Measurements from ENCODE around the gene GTF3A. TPM values are rescaled to one million over a fixed set of nuclear protein-coding genes. Genes with fewer than 3 reads are reported as not detected.

The GTF3A gene
- total and polyA plus RNA-seq, 2 donors: 247 to 293 TPM

- peaks cover 0 to 2% of the 10 kb centered on the region in 2 donors for H3K27me3 ChIP-seq (ENCODE audit: control insufficient read depth in 2 of 2, insufficient read depth in 1 of 2, low read length in 1 of 2)
- no peak overlapping the region for H3K4me3 ChIP-seq (ENCODE audit: low read length in 2 of 2)
- WGBS: 95% methylated on average over 22 of the region's 22 CpGs
- H3K4me1 ChIP-seq (ENCODE audit: control insufficient read depth in 2 of 2, insufficient read depth in 2 of 2, low read length in 2 of 2): peaks cover 0 to 2% of the 10 kb centered on the region in 2 donors
- no peaks in the 10 kb centered on the region for H3K9me3 ChIP-seq (ENCODE audit: control insufficient read depth in 2 of 2, insufficient read depth in 1 of 2, low read length in 1 of 2)
- no peak for DNase-seq (ENCODE audit: low read depth in 6 of 9, low spot score in 9 of 9)
- no peak overlapping the region for H3K27ac ChIP-seq (ENCODE audit: low read depth in 1 of 2, low read length in 1 of 2)
- no peaks in the 10 kb centered on the region for H3K36me3 ChIP-seq (ENCODE audit: control insufficient read depth in 2 of 2, insufficient read depth in 2 of 2, low read length in 1 of 2)
Observed at GRCh38 chr13:27383104-27383921, 41.1 kb upstream of the GTF3A start.

GRCh38 chr13:27384285-27384684 is 40.1 kb upstream of the GTF3A start:
- H3K27me3 ChIP-seq (ENCODE audit: control insufficient read depth in 2 of 2, insufficient read depth in 1 of 2, low read length in 1 of 2): peaks cover 0 to 2% of the 10 kb centered on the region in 2 donors
- DNase-seq (ENCODE audit: low read depth in 6 of 9, low spot score in 9 of 9): no peak
- no peaks in the 10 kb centered on the region for H3K36me3 ChIP-seq (ENCODE audit: control insufficient read depth in 2 of 2, insufficient read depth in 2 of 2, low read length in 1 of 2)
- H3K9me3 ChIP-seq (ENCODE audit: control insufficient read depth in 2 of 2, insufficient read depth in 1 of 2, low read length in 1 of 2): no peaks in the 10 kb centered on the region
- peaks cover 0 to 2% of the 10 kb centered on the region in 2 donors for H3K4me1 ChIP-seq (ENCODE audit: control insufficient read depth in 2 of 2, insufficient read depth in 2 of 2, low read length in 2 of 2)
- H3K4me3 ChIP-seq (ENCODE audit: low read length in 2 of 2): no peak overlapping the region
- 95% methylated on average over 4 of the region's 4 CpGs for WGBS
- no peak overlapping the region for H3K27ac ChIP-seq (ENCODE audit: low read depth in 1 of 2, low read length in 1 of 2)

- WGBS: 86% methylated on average over 2 of the region's 2 CpGs
- H3K4me3 ChIP-seq (ENCODE audit: low read length in 2 of 2): no peak overlapping the region
- no peaks in the 10 kb centered on the region for H3K36me3 ChIP-seq (ENCODE audit: control insufficient read depth in 2 of 2, insufficient read depth in 2 of 2, low read length in 1 of 2)
- peaks cover 0 to 2% of the 10 kb centered on the region in 2 donors for H3K27me3 ChIP-seq (ENCODE audit: control insufficient read depth in 2 of 2, insufficient read depth in 1 of 2, low read length in 1 of 2)
- H3K9me3 ChIP-seq (ENCODE audit: control insufficient read depth in 2 of 2, insufficient read depth in 1 of 2, low read length in 1 of 2): no peaks in the 10 kb centered on the region
- no peaks in the 10 kb centered on the region for H3K4me1 ChIP-seq (ENCODE audit: control insufficient read depth in 2 of 2, insufficient read depth in 2 of 2, low read length in 2 of 2)
- no peak for DNase-seq (ENCODE audit: low read depth in 6 of 9, low spot score in 9 of 9)
- no peak overlapping the region for H3K27ac ChIP-seq (ENCODE audit: low read depth in 1 of 2, low read length in 1 of 2)
Observed at GRCh38 chr13:27388241-27388640, 36.2 kb upstream of the GTF3A start.

GRCh38 chr13:27389891-27390290 is 34.5 kb upstream of the GTF3A start:
- WGBS: 98% methylated on average over 7 of the region's 7 CpGs
- no peak for DNase-seq (ENCODE audit: low read depth in 6 of 9, low spot score in 9 of 9)
- H3K4me1 ChIP-seq (ENCODE audit: control insufficient read depth in 2 of 2, insufficient read depth in 2 of 2, low read length in 2 of 2): no peaks in the 10 kb centered on the region
- H3K4me3 ChIP-seq (ENCODE audit: low read length in 2 of 2): no peak overlapping the region
- H3K27ac ChIP-seq (ENCODE audit: low read depth in 1 of 2, low read length in 1 of 2): no peak overlapping the region
- no peaks in the 10 kb centered on the region for H3K36me3 ChIP-seq (ENCODE audit: control insufficient read depth in 2 of 2, insufficient read depth in 2 of 2, low read length in 1 of 2)
- no peaks in the 10 kb centered on the region for H3K9me3 ChIP-seq (ENCODE audit: control insufficient read depth in 2 of 2, insufficient read depth in 1 of 2, low read length in 1 of 2)
- H3K27me3 ChIP-seq (ENCODE audit: control insufficient read depth in 2 of 2, insufficient read depth in 1 of 2, low read length in 1 of 2): no peaks in the 10 kb centered on the region

- no peaks in the 10 kb centered on the region for H3K36me3 ChIP-seq (ENCODE audit: control insufficient read depth in 2 of 2, insufficient read depth in 2 of 2, low read length in 1 of 2)
- no peak overlapping the region for H3K27ac ChIP-seq (ENCODE audit: low read depth in 1 of 2, low read length in 1 of 2)
- no peaks in the 10 kb centered on the region for H3K27me3 ChIP-seq (ENCODE audit: control insufficient read depth in 2 of 2, insufficient read depth in 1 of 2, low read length in 1 of 2)
- no peak for DNase-seq (ENCODE audit: low read depth in 6 of 9, low spot score in 9 of 9)
- 62% methylated on average over 2 of the region's 2 CpGs for WGBS
- no peaks in the 10 kb centered on the region for H3K4me1 ChIP-seq (ENCODE audit: control insufficient read depth in 2 of 2, insufficient read depth in 2 of 2, low read length in 2 of 2)
- no peaks in the 10 kb centered on the region for H3K9me3 ChIP-seq (ENCODE audit: control insufficient read depth in 2 of 2, insufficient read depth in 1 of 2, low read length in 1 of 2)
- H3K4me3 ChIP-seq (ENCODE audit: low read length in 2 of 2): no peak overlapping the region
Observed at GRCh38 chr13:27391471-27391870, 32.9 kb upstream of the GTF3A start.

- WGBS: 92% methylated on average over 4 of the region's 4 CpGs
- Histone ChIP-seq H3K4me1 (ENCODE audit: control insufficient read depth in 2 of 2, insufficient read depth in 2 of 2, low read length in 2 of 2) (no peaks in the 10 kb centered on the region), H3K27ac (ENCODE audit: low read depth in 1 of 2, low read length in 1 of 2) (no peak overlapping the region), H3K27me3 (ENCODE audit: control insufficient read depth in 2 of 2, insufficient read depth in 1 of 2, low read length in 1 of 2) (no peaks in the 10 kb centered on the region), H3K9me3 (ENCODE audit: control insufficient read depth in 2 of 2, insufficient read depth in 1 of 2, low read length in 1 of 2) (no peaks in the 10 kb centered on the region), H3K36me3 (ENCODE audit: control insufficient read depth in 2 of 2, insufficient read depth in 2 of 2, low read length in 1 of 2) (no peaks in the 10 kb centered on the region), H3K4me3 (ENCODE audit: low read length in 2 of 2) (no peak overlapping the region)
- DNase-seq (ENCODE audit: low read depth in 6 of 9, low spot score in 9 of 9): no peak
Observed at GRCh38 chr13:27393101-27393500, 31.3 kb upstream of the GTF3A start.

- H3K4me1 ChIP-seq (ENCODE audit: control insufficient read depth in 2 of 2, insufficient read depth in 2 of 2, low read length in 2 of 2): no peaks in the 10 kb centered on the region
- no peak overlapping the region for H3K27ac ChIP-seq (ENCODE audit: low read depth in 1 of 2, low read length in 1 of 2)
- no peaks in the 10 kb centered on the region for H3K36me3 ChIP-seq (ENCODE audit: control insufficient read depth in 2 of 2, insufficient read depth in 2 of 2, low read length in 1 of 2)
- H3K9me3 ChIP-seq (ENCODE audit: control insufficient read depth in 2 of 2, insufficient read depth in 1 of 2, low read length in 1 of 2): no peaks in the 10 kb centered on the region
- DNase-seq (ENCODE audit: low read depth in 6 of 9, low spot score in 9 of 9): no peak
- no peak overlapping the region for H3K4me3 ChIP-seq (ENCODE audit: low read length in 2 of 2)
- WGBS: 96% methylated on average over 14 of the region's 14 CpGs
- no peaks in the 10 kb centered on the region for H3K27me3 ChIP-seq (ENCODE audit: control insufficient read depth in 2 of 2, insufficient read depth in 1 of 2, low read length in 1 of 2)
Observed at GRCh38 chr13:27395007-27395510, 29.4 kb upstream of the GTF3A start.

GRCh38 chr13:27396252-27396846 is 28.1 kb upstream of the GTF3A start:
- no peak overlapping the region for H3K4me3 ChIP-seq (ENCODE audit: low read length in 2 of 2)
- H3K4me1 ChIP-seq (ENCODE audit: control insufficient read depth in 2 of 2, insufficient read depth in 2 of 2, low read length in 2 of 2): no peaks in the 10 kb centered on the region
- H3K9me3 ChIP-seq (ENCODE audit: control insufficient read depth in 2 of 2, insufficient read depth in 1 of 2, low read length in 1 of 2): peaks cover 0 to 4% of the 10 kb centered on the region in 2 donors
- no peaks in the 10 kb centered on the region for H3K36me3 ChIP-seq (ENCODE audit: control insufficient read depth in 2 of 2, insufficient read depth in 2 of 2, low read length in 1 of 2)
- DNase-seq (ENCODE audit: low read depth in 6 of 9, low spot score in 9 of 9): no peak
- no peak overlapping the region for H3K27ac ChIP-seq (ENCODE audit: low read depth in 1 of 2, low read length in 1 of 2)
- 92% methylated on average over 7 of the region's 7 CpGs for WGBS
- no peaks in the 10 kb centered on the region for H3K27me3 ChIP-seq (ENCODE audit: control insufficient read depth in 2 of 2, insufficient read depth in 1 of 2, low read length in 1 of 2)

- Histone ChIP-seq H3K4me1 (ENCODE audit: control insufficient read depth in 2 of 2, insufficient read depth in 2 of 2, low read length in 2 of 2) (no peaks in the 10 kb centered on the region), H3K4me3 (ENCODE audit: low read length in 2 of 2) (no peak overlapping the region), H3K27me3 (ENCODE audit: control insufficient read depth in 2 of 2, insufficient read depth in 1 of 2, low read length in 1 of 2) (no peaks in the 10 kb centered on the region), H3K36me3 (ENCODE audit: control insufficient read depth in 2 of 2, insufficient read depth in 2 of 2, low read length in 1 of 2) (no peaks in the 10 kb centered on the region), H3K9me3 (ENCODE audit: control insufficient read depth in 2 of 2, insufficient read depth in 1 of 2, low read length in 1 of 2) (peaks cover 0 to 4% of the 10 kb centered on the region in 2 donors), H3K27ac (ENCODE audit: low read depth in 1 of 2, low read length in 1 of 2) (no peak overlapping the region)
- WGBS: 93% methylated on average over 4 of the region's 4 CpGs
- no peak for DNase-seq (ENCODE audit: low read depth in 6 of 9, low spot score in 9 of 9)
Observed at GRCh38 chr13:27398360-27398759, 26.1 kb upstream of the GTF3A start.

Data from thymus (tissue), 11 donors.